Large intestine (tissue), 12 donors: Measurements from ENCODE around the gene MRLN. TPM values are rescaled to one million over a fixed set of nuclear protein-coding genes. Genes with fewer than 3 reads are reported as not detected.
"Not testable (repeated sequence)": the region's sequence is repeated elsewhere in the genome, so short reads cannot be mapped to it uniquely, and the experiment has no call there.

Experiments
- DNase-seq, 2 donors: peaks; one replicate each; pipeline versions ENCODE4 v3.0.0 to v3.0.0-alpha.2; 2013
- H3K27ac ChIP-seq: one replicate; pipeline ENCODE4 v1.5.1; 2013; ENCODE audit warnings: low read length
- H3K27me3 ChIP-seq: 2 replicates; pipeline ENCODE4 v1.6.1; 2013; ENCODE audit warnings: low read length; ENCODE audit not compliant: control insufficient read depth, insufficient read depth
- H3K36me3 ChIP-seq: 2 replicates; pipeline ENCODE4 v1.6.1; 2013; ENCODE audit warnings: low read length; ENCODE audit not compliant: control insufficient read depth, insufficient read depth
- H3K4me1 ChIP-seq: one replicate; pipeline ENCODE4 v1.6.1; 2013; ENCODE audit warnings: low read length; ENCODE audit not compliant: control insufficient read depth, insufficient read depth
- H3K4me3 ChIP-seq: one replicate; pipeline ENCODE4 v1.5.1; 2013; ENCODE audit warnings: low read length
- H3K9me3 ChIP-seq: one replicate; pipeline ENCODE4 v1.6.1; 2013; ENCODE audit warnings: mild to moderate bottlenecking, low read depth, low read length, moderate library complexity; ENCODE audit not compliant: control insufficient read depth
- WGBS: methylation state at CpG from one replicate; pipeline ENCODE4 v1.1.5; 2013; ENCODE audit warnings: low lambda C conversion rate; ENCODE audit not compliant: insufficient coverage; 5-methylcytosine and 5-hydroxymethylcytosine counted together
- long read RNA-seq, 11 donors: transcript quantifications; one replicate each; lab custom pipeline, GENCODE V29; 2026
- polyA plus RNA-seq: library from polyadenylated mRNA; unstranded; fragments of 120-200 nt; gene quantifications from one replicate; pipeline ENCODE4 v1.2.1, GENCODE V29; 2013

MRLN gene
- 0.33 TPM for polyA plus RNA-seq
- long read RNA-seq, donor 1, partial matches to known transcripts, result 0 of 2 reads
- long read RNA-seq, donor 1, other reads (novel, unspliced or antisense), result 0 of 2 reads
- long read RNA-seq, donor 2, result 0 reads
- long read RNA-seq, donor 3, result 0 reads
- long read RNA-seq, donor 4, result 0 reads
- long read RNA-seq, donor 5, result 0 reads
- long read RNA-seq, donor 6, result 0 reads
- long read RNA-seq, donor 7, result 0 reads
- long read RNA-seq, donor 8, partial matches to known transcripts, result 0 of 2 reads
- long read RNA-seq, donor 8, other reads (novel, unspliced or antisense), result 0 of 2 reads
- long read RNA-seq, donor 9, result 0 reads
- long read RNA-seq, donor 10, result 0 reads
- long read RNA-seq, donor 11, result 0 reads

- H3K9me3 ChIP-seq, result no peaks in the 10 kb centered on the region
- no peak within 1 kb of the TSS for H3K27ac ChIP-seq
- DNase-seq, result no peak
- no peak within 1 kb of the TSS for H3K4me3 ChIP-seq
- H3K36me3 ChIP-seq, result no peaks in the 10 kb centered on the region
- H3K27me3 ChIP-seq, result no peaks in the 10 kb centered on the region
- H3K4me1 ChIP-seq, result peaks cover 2% of the 10 kb centered on the region
- WGBS, result no CpG with 5 or more reads among the region's 3 CpGs
Observed at GRCh38 chr10:59753267-59753666, at the start of gene MRLN. Gene MRLN (minus strand): TSS chr10:59753455.

- no peak for DNase-seq
- H3K9me3 ChIP-seq, result no peaks in the 10 kb centered on the region
- H3K36me3 ChIP-seq, result peaks cover 48% of the 10 kb centered on the region
- no peaks in the 10 kb centered on the region for H3K4me1 ChIP-seq
- WGBS, result 100% methylated on average over 2 of the region's 2 CpGs
- no peaks in the 10 kb centered on the region for H3K27me3 ChIP-seq
- no peak overlapping the region for H3K27ac ChIP-seq
- H3K4me3 ChIP-seq, result no peak overlapping the region
Observed at GRCh38 chr10:59801171-59801570, 47.9 kb upstream of the MRLN start.

GRCh38 chr10:59799421-59799820, 46.2 kb upstream of the MRLN start:
- Histone ChIP-seq H3K4me3 (no peak overlapping the region), H3K27ac (no peak overlapping the region), H3K4me1 (no peaks in the 10 kb centered on the region), H3K36me3 (peaks cover 33% of the 10 kb centered on the region), H3K9me3 (no peaks in the 10 kb centered on the region), H3K27me3 (no peaks in the 10 kb centered on the region)
- WGBS, result no CpG with 5 or more reads among the region's 1 CpG
- no peak for DNase-seq

- Histone ChIP-seq H3K36me3 (peaks cover 38% of the 10 kb centered on the region), H3K9me3 (no peaks in the 10 kb centered on the region), H3K27ac (no peak overlapping the region), H3K4me3 (no peak overlapping the region), H3K4me1 (no peaks in the 10 kb centered on the region), H3K27me3 (no peaks in the 10 kb centered on the region)
- WGBS, result 56% methylated on average over 2 of the region's 2 CpGs
- DNase-seq, result peak in 1 of 2 donors; percentile 21
Observed at GRCh38 chr10:59793919-59794318, 40.7 kb upstream of the MRLN start.

GRCh38 chr10:59792812-59793211, 39.6 kb upstream of the MRLN start:
- DNase-seq, result no peak
- no peak overlapping the region for H3K27ac ChIP-seq
- no peaks in the 10 kb centered on the region for H3K4me1 ChIP-seq
- H3K27me3 ChIP-seq, result no peaks in the 10 kb centered on the region
- WGBS, result no CpG with 5 or more reads among the region's 13 CpGs
- H3K36me3 ChIP-seq, result peaks cover 34% of the 10 kb centered on the region
- H3K9me3 ChIP-seq, result no peaks in the 10 kb centered on the region
- no peak overlapping the region for H3K4me3 ChIP-seq

- Histone ChIP-seq H3K4me1 (no peaks in the 10 kb centered on the region), H3K9me3 (no peaks in the 10 kb centered on the region), H3K27me3 (no peaks in the 10 kb centered on the region), H3K4me3 (no peak overlapping the region), H3K27ac (no peak overlapping the region), H3K36me3 (peaks cover 26% of the 10 kb centered on the region)
- DNase-seq, result no peak
- 94% methylated on average over 2 of the region's 2 CpGs for WGBS
Observed at GRCh38 chr10:59791601-59792000, 38.3 kb upstream of the MRLN start.

- peaks cover 26% of the 10 kb centered on the region for H3K36me3 ChIP-seq
- WGBS, result no CpG with 5 or more reads among the region's 2 CpGs
- not testable (repeated sequence) for H3K27ac ChIP-seq
Observed at GRCh38 chr10:59790080-59790479, 36.8 kb upstream of the MRLN start.

GRCh38 chr10:59788914-59789313, 35.7 kb upstream of the MRLN start:
- not testable (repeated sequence) for H3K27ac ChIP-seq, DNase-seq, H3K4me3 ChIP-seq, H3K9me3 ChIP-seq, H3K4me1 ChIP-seq, H3K27me3 ChIP-seq
- no CpG with 5 or more reads among the region's 5 CpGs for WGBS
- peaks cover 24% of the 10 kb centered on the region for H3K36me3 ChIP-seq

More at GRCh38 chr10:59790080-59790479, 36.8 kb upstream of the MRLN start:
- not testable (repeated sequence) for H3K4me3 ChIP-seq, H3K27me3 ChIP-seq, DNase-seq, H3K4me1 ChIP-seq, H3K9me3 ChIP-seq

GRCh38 chr10:59787032-59787431, 33.8 kb upstream of the MRLN start:
- H3K4me3 ChIP-seq, DNase-seq, H3K36me3 ChIP-seq, H3K27me3 ChIP-seq, H3K9me3 ChIP-seq, H3K27ac ChIP-seq, H3K4me1 ChIP-seq: not testable (repeated sequence)
- no CpG with 5 or more reads among the region's 7 CpGs for WGBS

GRCh38 chr10:59785476-59785875, 32.2 kb upstream of the MRLN start:
- WGBS, result no CpG with 5 or more reads among the region's 3 CpGs
- not testable (repeated sequence) for H3K4me1 ChIP-seq, H3K27me3 ChIP-seq, H3K36me3 ChIP-seq, DNase-seq, H3K4me3 ChIP-seq, H3K9me3 ChIP-seq, H3K27ac ChIP-seq

- DNase-seq, result no peak
- peaks cover 7% of the 10 kb centered on the region for H3K9me3 ChIP-seq
- H3K27me3 ChIP-seq, result no peaks in the 10 kb centered on the region
- H3K27ac ChIP-seq, result no peak overlapping the region
- H3K4me1 ChIP-seq, result no peaks in the 10 kb centered on the region
- no peak overlapping the region for H3K4me3 ChIP-seq
- 100% methylated on average over 1 of the region's 8 CpGs for WGBS
- no peaks in the 10 kb centered on the region for H3K36me3 ChIP-seq
Observed at GRCh38 chr10:59781511-59781910, 28.3 kb upstream of the MRLN start.
